ENCODE results near the gene KCTD12. TPM values are rescaled to one million over a fixed set of nuclear protein-coding genes. Genes with fewer than 3 reads are reported as not detected.
"Not testable (repeated sequence)": the region's sequence is repeated elsewhere in the genome, so short reads cannot be mapped to it uniquely, and the experiment has no call there.

KCTD12 gene
- total RNA-seq = 42.8 TPM
- long read RNA-seq, full-length matches to known transcripts = 1 of 1 reads
- long read RNA-seq, partial matches to known transcripts = 0 of 1 reads
- long read RNA-seq, other reads (novel, unspliced or antisense) = 0 of 1 reads

GRCh38 chr13:76886292-76887075, at the start of gene KCTD12:
TSS of gene KCTD12 (minus strand) at chr13:76886405. CDS start at chr13:76886148, 257 bp downstream.
- intact Hi-C loops (cut with DNase I) = loop anchor here (5.0 to 10.0 kb wide), 3 partner anchors 122 to 1014 kb away; no protein-coding TSS in a partner anchor
- ATAC-seq (peak; percentile 90), DNase-seq (ENCODE audit: missing footprints) (peak; percentile 97)

GRCh38 chr13:76934671-76935070, 48.5 kb upstream of the KCTD12 start:
- DNase-seq (ENCODE audit: missing footprints) (no peak), ATAC-seq (no peak)
- intact Hi-C loops (cut with DNase I) = no loop called here

- DNase-seq (ENCODE audit: missing footprints) (no peak), ATAC-seq (no peak)
- intact Hi-C loops (cut with DNase I) = no loop called here
Observed at GRCh38 chr13:76932076-76932475, 45.9 kb upstream of the KCTD12 start.

- ATAC-seq = no peak
- DNase-seq (ENCODE audit: missing footprints) = no peak
- intact Hi-C loops (cut with DNase I) = no loop called here
Observed at GRCh38 chr13:76929851-76930374, 43.7 kb upstream of the KCTD12 start.

- ATAC-seq = no peak
- intact Hi-C loops (cut with DNase I) = no loop called here
- DNase-seq (ENCODE audit: missing footprints) = no peak
Observed at GRCh38 chr13:76929320-76929719, 43.1 kb upstream of the KCTD12 start.

- DNase-seq (ENCODE audit: missing footprints) (no peak), ATAC-seq (no peak)
- intact Hi-C loops (cut with DNase I) = no loop called here
Observed at GRCh38 chr13:76928456-76928855, 42.3 kb upstream of the KCTD12 start.

GRCh38 chr13:76927955-76928354, 41.8 kb upstream of the KCTD12 start:
- intact Hi-C loops (cut with DNase I) = no loop called here
- ATAC-seq (no peak), DNase-seq (ENCODE audit: missing footprints) (no peak)

- no peak for ATAC-seq
- intact Hi-C loops (cut with DNase I) = no loop called here
- no peak for DNase-seq (ENCODE audit: missing footprints)
Observed at GRCh38 chr13:76925115-76925514, 38.9 kb upstream of the KCTD12 start.

GRCh38 chr13:76921516-76921915, 35.3 kb upstream of the KCTD12 start:
- intact Hi-C loops (cut with DNase I) = no loop called here
- ATAC-seq = no peak
- no peak for DNase-seq (ENCODE audit: missing footprints)

GRCh38 chr13:76917755-76918481, 31.7 kb upstream of the KCTD12 start:
- DNase-seq (ENCODE audit: missing footprints); intact Hi-C loops (cut with DNase I): not testable (repeated sequence)
- ATAC-seq = peak; percentile 37

GRCh38 chr13:76917095-76917494, 30.9 kb upstream of the KCTD12 start:
- intact Hi-C loops (cut with DNase I) = no loop called here
- no peak for ATAC-seq
- no peak for DNase-seq (ENCODE audit: missing footprints)

GRCh38 chr13:76913898-76914297, 27.7 kb upstream of the KCTD12 start:
- ATAC-seq (no peak), DNase-seq (ENCODE audit: missing footprints) (no peak)
- intact Hi-C loops (cut with DNase I) = no loop called here

- DNase-seq (ENCODE audit: missing footprints) (no peak), ATAC-seq (no peak)
- intact Hi-C loops (cut with DNase I) = no loop called here
Observed at GRCh38 chr13:76912476-76912875, 26.3 kb upstream of the KCTD12 start.

- ATAC-seq = no peak
- intact Hi-C loops (cut with DNase I) = loop anchor here (5.0 to 10.0 kb wide), 2 partner anchors 430 to 1207 kb away; no protein-coding TSS in a partner anchor
- no peak for DNase-seq (ENCODE audit: missing footprints)
Observed at GRCh38 chr13:76904507-76904906, 18.3 kb upstream of the KCTD12 start.

- DNase-seq (ENCODE audit: missing footprints) (peak; percentile 72), ATAC-seq (peak; percentile 86)
- intact Hi-C loops (cut with DNase I) = loop anchor here (1.0 to 10.0 kb wide), 4 partner anchors 231 to 1206 kb away; no protein-coding TSS in a partner anchor
Observed at GRCh38 chr13:76903544-76904162, 17.4 kb upstream of the KCTD12 start.

GRCh38 chr13:76899066-76899465, 12.9 kb upstream of the KCTD12 start:
- intact Hi-C loops (cut with DNase I); ATAC-seq; DNase-seq (ENCODE audit: missing footprints): not testable (repeated sequence)

GRCh38 chr13:76897171-76897570, 11.0 kb upstream of the KCTD12 start:
- intact Hi-C loops (cut with DNase I); ATAC-seq: not testable (repeated sequence)

GRCh38 chr13:76894401-76895110, 8.4 kb upstream of the KCTD12 start:
- DNase-seq (ENCODE audit: missing footprints) (no peak), ATAC-seq (peak; percentile 50)
- intact Hi-C loops (cut with DNase I) = no loop called here

More at GRCh38 chr13:76897171-76897570, 11.0 kb upstream of the KCTD12 start:
- not testable (repeated sequence) for DNase-seq (ENCODE audit: missing footprints)

Data from Right ventricle myocardium inferior (tissue), 1 donor.